BJ (cell line): Measurements from ENCODE around the gene LRP6. TPM values are rescaled to one million over a fixed set of nuclear protein-coding genes. Genes with fewer than 3 reads are reported as not detected.
A peak's percentile ranks its signal among the peaks of the same experiment; 100 is the strongest.
"Not testable (repeated sequence)": the region's sequence is repeated elsewhere in the genome, so short reads cannot be mapped to it uniquely, and the experiment has no call there.

Experiments
- CTCF ChIA-PET: fragments of 350-600 bp; formaldehyde crosslinking; extraction: SDS; loops from one replicate; lab custom pipeline; 2021; ENCODE audit warnings: antibody characterized with exemption, inconsistent platforms; lab: Yijun Ruan, JAX
- POLR2A ChIA-PET: fragments of 300-600 bp; sonication (Branson Sonifier 250); formaldehyde crosslinking; extraction: SDS; loops from one replicate; lab custom pipeline; 2021; ENCODE audit warnings: antibody characterized with exemption; lab: Charles Lee
- DNase-seq: peaks from one replicate; pipeline ENCODE4 v3.0.0-alpha.2; 2011; ENCODE audit warnings: low read depth
- H3K27me3 ChIP-seq: 2 replicates; pipeline ENCODE4 v1.6.0; 2011; ENCODE audit warnings: low read length; ENCODE audit not compliant: control insufficient read depth, insufficient read depth
- H3K36me3 ChIP-seq: 2 replicates; pipeline ENCODE4 v1.5.1; 2011; ENCODE audit warnings: low read length; ENCODE audit not compliant: control insufficient read depth, insufficient read depth
- H3K4me3 ChIP-seq: 2 replicates; pipeline ENCODE4 v1.5.1; 2011; ENCODE audit warnings: low read depth, mild to moderate bottlenecking, control low read depth, low read length
- CTCF ChIP-seq: IDR thresholded peaks from 2 replicates; pipeline ENCODE4 v1.5.1; 2011; ENCODE audit warnings: low read depth, mild to moderate bottlenecking, control low read depth, inconsistent platforms, low read length, moderate library complexity; ENCODE audit not compliant: insufficient read depth
- polyA minus RNA-seq: library from RNA; depleted of rRNA, polyadenylated mRNA; stranded (reverse); fragments of >200 nt; gene quantifications from 2 replicates; pipeline ENCODE4 v1.2.3, GENCODE V29; 2011; rRNA and poly(A)+ RNA removed
- polyA plus RNA-seq: library from polyadenylated mRNA; depleted of rRNA; stranded (reverse); fragments of >200 nt; gene quantifications from 2 replicates; pipeline ENCODE4 v1.2.3, GENCODE V29; 2011; rRNA removed

Gene LRP6
- 25.6 and 28.9 TPM in 2 replicates for polyA plus RNA-seq
- 101 and 114 TPM in 2 replicates for polyA minus RNA-seq

- H3K4me3 ChIP-seq: peak within 1 kb of the TSS; percentile 96
- H3K27me3 ChIP-seq: no peaks in the 10 kb centered on the region
- ChIA-PET CTCF (interaction anchor here (1.5 kb wide), 1 partner anchor 60 kb away, joined by 4 read pairs; no protein-coding TSS in a partner anchor), POLR2A (interaction anchor here (0.7 kb wide), 1 partner anchor 82 kb away, joined by 5 read pairs; no protein-coding TSS in a partner anchor)
- no peak for DNase-seq
- no peak for TF ChIP-seq CTCF
- no peaks in the 10 kb centered on the region for H3K36me3 ChIP-seq
These were observed at the start of gene LRP6 for GRCh38 chr12:12266873-12267741. TSS of gene LRP6 (minus strand) at chr12:12267044. CDS start at chr12:12266735, 309 bp downstream.

DNA sequence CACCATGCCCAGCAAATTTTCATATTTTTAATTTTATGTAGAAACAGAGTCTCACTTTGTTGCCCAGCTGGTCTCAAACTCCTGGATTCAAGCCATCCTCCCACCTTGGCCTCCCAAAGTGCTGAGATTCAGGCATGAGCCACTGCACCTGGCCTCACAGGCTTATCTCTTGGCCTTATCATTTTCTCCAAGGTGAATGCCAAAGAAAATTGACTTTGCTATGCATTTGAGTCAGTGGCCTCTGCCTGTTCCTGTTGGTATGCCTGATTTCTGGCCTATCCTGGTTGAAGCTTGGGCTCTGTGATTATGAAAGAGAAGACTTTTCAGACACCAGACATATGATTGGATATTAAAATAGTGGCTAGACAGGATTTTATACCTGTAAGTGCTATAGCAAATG lies 49.0 kb upstream of the LRP6 start:
- CTCF ChIA-PET: interaction anchor here (1.3 kb wide), 1 partner anchor 10 kb away, joined by 4 read pairs; no protein-coding TSS in a partner anchor
- no peaks in the 10 kb centered on the region for H3K36me3 ChIP-seq
- H3K4me3 ChIP-seq: no peak overlapping the region
- POLR2A ChIA-PET: no interaction called here
- no peaks in the 10 kb centered on the region for H3K27me3 ChIP-seq
- TF ChIP-seq CTCF: no peak
- no peak for DNase-seq

GRCh38 chr12:12310695-12311094 lies 43.9 kb upstream of the LRP6 start:
- POLR2A ChIA-PET, H3K36me3 ChIP-seq, H3K4me3 ChIP-seq, DNase-seq, CTCF ChIA-PET, H3K27me3 ChIP-seq: not testable (repeated sequence)

DNA sequence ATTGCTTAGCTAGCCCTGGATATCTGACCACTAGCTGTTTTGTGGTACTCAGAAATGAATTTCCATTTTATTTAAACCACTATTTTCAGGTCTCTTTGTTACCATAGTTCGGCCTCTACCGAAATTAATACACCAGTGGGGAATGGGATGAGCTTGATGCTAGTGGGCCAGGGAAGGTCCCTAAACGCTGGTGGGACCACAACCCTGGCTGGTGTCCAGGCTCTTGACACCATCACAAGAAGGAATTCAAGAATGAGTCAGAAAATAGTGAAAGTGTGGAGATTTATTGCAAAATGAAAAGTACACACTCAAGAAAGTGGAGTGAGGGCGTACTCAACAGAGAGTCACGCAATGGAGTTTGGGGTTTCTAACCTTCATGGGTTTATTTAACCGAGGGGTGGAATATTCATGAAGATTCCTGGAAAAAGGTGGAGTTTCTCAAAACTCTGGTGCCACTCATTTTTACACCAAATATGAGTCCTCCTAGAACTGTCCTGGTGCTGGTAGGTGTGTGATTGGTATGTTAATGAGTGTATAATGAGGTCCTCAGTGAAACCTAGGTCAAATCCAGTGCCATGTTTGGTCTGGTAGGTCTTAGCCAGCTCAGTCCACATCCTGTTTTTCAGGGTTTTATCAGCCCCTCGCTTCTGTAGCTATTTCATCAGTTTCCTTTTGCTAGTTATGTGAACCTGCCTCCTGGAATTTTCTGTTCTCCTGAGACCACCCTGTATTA lies 38.9 kb upstream of the LRP6 start:
- no peak for DNase-seq
- ChIA-PET CTCF (interaction anchor here (0.7 to 1.6 kb wide), 3 partner anchors 10 to 33 kb away, joined by 3 to 4 read pairs (median 4); no protein-coding TSS in a partner anchor), POLR2A (no interaction called here)
- no peaks in the 10 kb centered on the region for H3K36me3 ChIP-seq
- no peak for TF ChIP-seq CTCF
- H3K27me3 ChIP-seq: no peaks in the 10 kb centered on the region
- H3K4me3 ChIP-seq: no peak overlapping the region

DNA sequence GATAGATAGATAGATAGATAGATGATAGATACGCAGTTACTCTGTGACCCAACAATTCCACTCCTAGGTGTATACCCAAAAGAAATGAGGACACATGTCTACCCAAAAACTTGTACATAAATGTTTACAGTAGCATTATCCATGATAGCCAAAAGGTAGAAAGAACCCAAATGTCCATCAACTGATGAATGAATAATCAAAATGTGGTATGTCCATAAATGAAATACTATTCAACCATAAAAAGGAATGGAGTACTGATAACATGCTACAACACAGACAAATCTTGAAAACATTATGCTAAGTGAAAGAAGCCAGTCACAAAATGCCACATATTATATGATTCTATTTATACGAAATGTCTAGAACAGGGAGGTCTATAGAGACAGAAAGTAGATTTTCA lies 36.1 kb upstream of the LRP6 start:
- no peak for TF ChIP-seq CTCF
- CTCF ChIA-PET: no interaction called here
- DNase-seq: no peak
- POLR2A ChIA-PET: no interaction called here
- Histone ChIP-seq H3K4me3 (no peak overlapping the region), H3K27me3 (no peaks in the 10 kb centered on the region), H3K36me3 (no peaks in the 10 kb centered on the region)
